ENCODE data around the gene ELMOD1.
A peak's percentile ranks its signal among the peaks of the same experiment; 100 is the strongest.
"Not testable (repeated sequence)": the region's sequence is repeated elsewhere in the genome, so short reads cannot be mapped to it uniquely, and the experiment has no call there.

Gene ELMOD1

GRCh38 chr11:107590460-107591377, at the start of gene ELMOD1:
TSS of gene ELMOD1 (plus strand) at chr11:107591147. CDS start at chr11:107618190, 27,043 bp downstream.
- DNase-seq, result peak; percentile 31 to 37

- DNase-seq, result peak in 1 of 2 experiments; percentile 32
These were observed 45.8 kb upstream of the ELMOD1 start for GRCh38 chr11:107545101-107545514.

- no peak for DNase-seq
These were observed 43.0 kb upstream of the ELMOD1 start for GRCh38 chr11:107547961-107548360.

GRCh38 chr11:107549253-107549953, 41.5 kb upstream of the ELMOD1 start:
- peak in 1 of 2 experiments; percentile 16 for DNase-seq

- DNase-seq, result no peak
These were observed 41.0 kb upstream of the ELMOD1 start for GRCh38 chr11:107549954-107550285.

- no peak for DNase-seq
These were observed 40.6 kb upstream of the ELMOD1 start for GRCh38 chr11:107550304-107550703.

- DNase-seq, result no peak
These were observed 29.3 kb upstream of the ELMOD1 start for GRCh38 chr11:107561688-107562087.

- no peak for DNase-seq
These were observed 28.2 kb upstream of the ELMOD1 start for GRCh38 chr11:107562647-107563208.

GRCh38 chr11:107563702-107564101, 27.2 kb upstream of the ELMOD1 start:
- no peak for DNase-seq

- DNase-seq, result no peak
These were observed 26.1 kb upstream of the ELMOD1 start for GRCh38 chr11:107564877-107565218.

GRCh38 chr11:107565219-107565937, 25.6 kb upstream of the ELMOD1 start, which contains the start of gene ALKBH8:
TSS of gene ALKBH8 (minus strand) at chr11:107565735. CDS start at chr11:107560893, 4,842 bp downstream.
- peak; percentile 42 to 72 for DNase-seq

GRCh38 chr11:107565955-107566501, 24.9 kb upstream of the ELMOD1 start:
- DNase-seq, result not testable (repeated sequence)

- no peak for DNase-seq
These were observed 24.4 kb upstream of the ELMOD1 start for GRCh38 chr11:107566569-107566968.

GRCh38 chr11:107567739-107568335, 23.1 kb upstream of the ELMOD1 start:
- no peak for DNase-seq

- DNase-seq, result no peak
These were observed 20.9 kb upstream of the ELMOD1 start for GRCh38 chr11:107570015-107570414.

- no peak for DNase-seq
These were observed 17.5 kb upstream of the ELMOD1 start for GRCh38 chr11:107573438-107573837.

GRCh38 chr11:107576497-107577345, 14.2 kb upstream of the ELMOD1 start:
- peak in 1 of 2 experiments; percentile 8 for DNase-seq

- no peak for DNase-seq
These were observed 13.6 kb upstream of the ELMOD1 start for GRCh38 chr11:107577346-107577711.

- not testable (repeated sequence) for DNase-seq
These were observed 11.8 kb upstream of the ELMOD1 start for GRCh38 chr11:107579169-107579568.

GRCh38 chr11:107581147-107581546, 9.8 kb upstream of the ELMOD1 start:
- no peak for DNase-seq

GRCh38 chr11:107583629-107584195, 7.2 kb upstream of the ELMOD1 start:
- no peak for DNase-seq

Measured in NCI-H1930 (cell line).